ENCODE data around the gene TMEM132D.

DNA sequence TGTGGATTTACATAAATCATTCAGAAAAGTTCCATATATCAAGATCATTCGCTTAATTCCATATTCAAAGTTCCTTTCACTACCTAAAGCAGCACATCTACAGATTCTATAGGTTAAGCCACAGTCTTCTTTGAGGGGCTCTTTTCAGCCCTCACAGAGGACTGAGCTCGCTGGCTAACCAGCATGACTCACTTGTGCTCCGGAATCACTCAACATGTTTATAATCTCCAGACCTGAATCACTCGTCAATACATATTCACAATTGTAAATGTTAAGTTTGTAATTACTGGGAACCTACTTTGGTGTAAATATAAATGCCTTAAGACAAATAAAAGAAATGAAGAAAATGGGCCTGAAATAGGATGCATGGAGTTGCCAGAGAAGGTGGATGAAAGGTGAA lies 315.7 kb downstream of the TMEM132D start:
- no peak for TF ChIP-seq MAFK (IDR thresholded peaks at IDR 0.05; ENCODE audit: low read depth, low read length)
- no peak for TF ChIP-seq POLR2A (IDR thresholded peaks at IDR 0.05; ENCODE audit: low read depth, low read length)
- TF ChIP-seq, protein P1, sequence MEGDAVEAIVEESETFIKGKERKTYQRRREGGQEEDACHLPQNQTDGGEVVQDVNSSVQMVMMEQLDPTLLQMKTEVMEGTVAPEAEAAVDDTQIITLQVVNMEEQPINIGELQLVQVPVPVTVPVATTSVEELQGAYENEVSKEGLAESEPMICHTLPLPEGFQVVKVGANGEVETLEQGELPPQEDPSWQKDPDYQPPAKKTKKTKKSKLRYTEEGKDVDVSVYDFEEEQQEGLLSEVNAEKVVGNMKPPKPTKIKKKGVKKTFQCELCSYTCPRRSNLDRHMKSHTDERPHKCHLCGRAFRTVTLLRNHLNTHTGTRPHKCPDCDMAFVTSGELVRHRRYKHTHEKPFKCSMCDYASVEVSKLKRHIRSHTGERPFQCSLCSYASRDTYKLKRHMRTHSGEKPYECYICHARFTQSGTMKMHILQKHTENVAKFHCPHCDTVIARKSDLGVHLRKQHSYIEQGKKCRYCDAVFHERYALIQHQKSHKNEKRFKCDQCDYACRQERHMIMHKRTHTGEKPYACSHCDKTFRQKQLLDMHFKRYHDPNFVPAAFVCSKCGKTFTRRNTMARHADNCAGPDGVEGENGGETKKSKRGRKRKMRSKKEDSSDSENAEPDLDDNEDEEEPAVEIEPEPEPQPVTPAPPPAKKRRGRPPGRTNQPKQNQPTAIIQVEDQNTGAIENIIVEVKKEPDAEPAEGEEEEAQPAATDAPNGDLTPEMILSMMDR (conservative IDR thresholded peaks at IDR 0.05; ENCODE audit: low read depth, low read length), result no peak
- TF ChIP-seq, protein P2, sequence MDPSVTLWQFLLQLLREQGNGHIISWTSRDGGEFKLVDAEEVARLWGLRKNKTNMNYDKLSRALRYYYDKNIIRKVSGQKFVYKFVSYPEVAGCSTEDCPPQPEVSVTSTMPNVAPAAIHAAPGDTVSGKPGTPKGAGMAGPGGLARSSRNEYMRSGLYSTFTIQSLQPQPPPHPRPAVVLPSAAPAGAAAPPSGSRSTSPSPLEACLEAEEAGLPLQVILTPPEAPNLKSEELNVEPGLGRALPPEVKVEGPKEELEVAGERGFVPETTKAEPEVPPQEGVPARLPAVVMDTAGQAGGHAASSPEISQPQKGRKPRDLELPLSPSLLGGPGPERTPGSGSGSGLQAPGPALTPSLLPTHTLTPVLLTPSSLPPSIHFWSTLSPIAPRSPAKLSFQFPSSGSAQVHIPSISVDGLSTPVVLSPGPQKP (IDR thresholded peaks at IDR 0.05; ENCODE audit: borderline replicate concordance, low read depth, low read length), result no peak
- TF ChIP-seq, protein P3, sequence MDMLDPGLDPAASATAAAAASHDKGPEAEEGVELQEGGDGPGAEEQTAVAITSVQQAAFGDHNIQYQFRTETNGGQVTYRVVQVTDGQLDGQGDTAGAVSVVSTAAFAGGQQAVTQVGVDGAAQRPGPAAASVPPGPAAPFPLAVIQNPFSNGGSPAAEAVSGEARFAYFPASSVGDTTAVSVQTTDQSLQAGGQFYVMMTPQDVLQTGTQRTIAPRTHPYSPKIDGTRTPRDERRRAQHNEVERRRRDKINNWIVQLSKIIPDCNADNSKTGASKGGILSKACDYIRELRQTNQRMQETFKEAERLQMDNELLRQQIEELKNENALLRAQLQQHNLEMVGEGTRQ (IDR thresholded peaks at IDR 0.05; ENCODE audit: low read depth, low read length), result no peak
- TF ChIP-seq MXI1 (IDR thresholded peaks at IDR 0.05; ENCODE audit: borderline replicate concordance, low read depth, low read length), result no peak
- TF ChIP-seq NFE2L2 (IDR thresholded peaks at IDR 0.05; ENCODE audit: low read depth, low read length), result no peak
